ENCODE results near the gene ABCA13.

The ABCA13 gene

GRCh38 chr7:48381571-48381970, 210.3 kb downstream of the ABCA13 start:
- Histone ChIP-seq H3K9ac (no peak overlapping the region), H3K27ac (no peak overlapping the region), H3K27me3 (no peaks in the 10 kb centered on the region), H3K4me1 (no peaks in the 10 kb centered on the region), H3K4me3 (no peak overlapping the region), H4K20me1 (no peaks in the 10 kb centered on the region), H3K36me3 (no peaks in the 10 kb centered on the region), H3K9me3 (no peaks in the 10 kb centered on the region), H3K4me2 (no peak overlapping the region)
- TF ChIP-seq Cebpa-rat (IDR thresholded peaks at IDR 0.05) = no peak

- H3K9me3 ChIP-seq = no peaks in the 10 kb centered on the region
- TF ChIP-seq Cebpa-rat (IDR thresholded peaks at IDR 0.05) = no peak
- no peaks in the 10 kb centered on the region for H3K27me3 ChIP-seq
- H3K4me2 ChIP-seq = no peak overlapping the region
- H4K20me1 ChIP-seq = no peaks in the 10 kb centered on the region
- no peaks in the 10 kb centered on the region for H3K36me3 ChIP-seq
- H3K4me3 ChIP-seq = no peak overlapping the region
- H3K9ac ChIP-seq = no peak overlapping the region
- no peak overlapping the region for H3K27ac ChIP-seq
- H3K4me1 ChIP-seq = no peaks in the 10 kb centered on the region
Measured at GRCh38 chr7:48384180-48384752, 213.0 kb downstream of the ABCA13 start.

GRCh38 chr7:48387932-48388331, 216.7 kb downstream of the ABCA13 start:
- Histone ChIP-seq H3K27me3 (no peaks in the 10 kb centered on the region), H3K27ac (no peak overlapping the region)

GRCh38 chr7:48388911-48389310, 217.7 kb downstream of the ABCA13 start:
- Histone ChIP-seq H3K4me2 (no peak overlapping the region), H3K4me3 (no peak overlapping the region), H3K9ac (no peak overlapping the region), H3K36me3 (no peaks in the 10 kb centered on the region), H3K27me3 (no peaks in the 10 kb centered on the region), H4K20me1 (no peaks in the 10 kb centered on the region), H3K4me1 (peaks cover 31% of the 10 kb centered on the region), H3K27ac (no peak overlapping the region), H3K9me3 (no peaks in the 10 kb centered on the region)
- TF ChIP-seq Cebpa-rat (IDR thresholded peaks at IDR 0.05) = no peak

More at GRCh38 chr7:48387932-48388331, 216.7 kb downstream of the ABCA13 start:
- no peaks in the 10 kb centered on the region for H4K20me1 ChIP-seq
- H3K9ac ChIP-seq = no peak overlapping the region
- peaks cover 31% of the 10 kb centered on the region for H3K4me1 ChIP-seq
- H3K4me2 ChIP-seq = no peak overlapping the region
- H3K36me3 ChIP-seq = no peaks in the 10 kb centered on the region
- TF ChIP-seq Cebpa-rat (IDR thresholded peaks at IDR 0.05) = no peak
- H3K9me3 ChIP-seq = no peaks in the 10 kb centered on the region
- no peak overlapping the region for H3K4me3 ChIP-seq

GRCh38 chr7:48389977-48390376, 218.7 kb downstream of the ABCA13 start:
- Histone ChIP-seq H3K4me2 (peak overlapping the region; percentile 66), H4K20me1 (no peaks in the 10 kb centered on the region), H3K4me3 (no peak overlapping the region), H3K27me3 (no peaks in the 10 kb centered on the region), H3K27ac (0 out of 2 replicates have a peak overlapping the region, but pooled peaks have one; percentile 80), H3K4me1 (peaks cover 31% of the 10 kb centered on the region), H3K36me3 (no peaks in the 10 kb centered on the region), H3K9me3 (no peaks in the 10 kb centered on the region), H3K9ac (no peak overlapping the region)
- no peak for TF ChIP-seq Cebpa-rat (IDR thresholded peaks at IDR 0.05)

- no peak for TF ChIP-seq Cebpa-rat (IDR thresholded peaks at IDR 0.05)
- peak overlapping the region; percentile 14; the same call in 1 of the 2 replicates for H3K4me3 ChIP-seq
- H3K27ac ChIP-seq = peak overlapping the region; percentile 80
Measured at GRCh38 chr7:48390388-48391327, 219.4 kb downstream of the ABCA13 start.

GRCh38 chr7:48398191-48398590, 226.9 kb downstream of the ABCA13 start:
- Histone ChIP-seq H3K27me3 (no peaks in the 10 kb centered on the region), H3K4me3 (no peak overlapping the region), H3K36me3 (no peaks in the 10 kb centered on the region), H3K4me1 (no peaks in the 10 kb centered on the region), H3K9ac (no peak overlapping the region), H4K20me1 (no peaks in the 10 kb centered on the region), H3K9me3 (no peaks in the 10 kb centered on the region), H3K4me2 (no peak overlapping the region), H3K27ac (no peak overlapping the region)
- no peak for TF ChIP-seq Cebpa-rat (IDR thresholded peaks at IDR 0.05)

More at GRCh38 chr7:48390388-48391327, 219.4 kb downstream of the ABCA13 start:
- no peaks in the 10 kb centered on the region for H4K20me1 ChIP-seq
- H3K4me1 ChIP-seq = peaks cover 31% of the 10 kb centered on the region
- H3K9ac ChIP-seq = no peak overlapping the region; the same call in 1 of the 2 replicates
- H3K36me3 ChIP-seq = no peaks in the 10 kb centered on the region
- H3K9me3 ChIP-seq = no peaks in the 10 kb centered on the region
- no peaks in the 10 kb centered on the region for H3K27me3 ChIP-seq
- peak overlapping the region; percentile 66 for H3K4me2 ChIP-seq

GRCh38 chr7:48402721-48403120, 231.5 kb downstream of the ABCA13 start:
- Histone ChIP-seq H4K20me1 (no peaks in the 10 kb centered on the region), H3K27ac (no peak overlapping the region), H3K9ac (no peak overlapping the region), H3K36me3 (no peaks in the 10 kb centered on the region), H3K4me1 (no peaks in the 10 kb centered on the region), H3K9me3 (no peaks in the 10 kb centered on the region), H3K4me2 (no peak overlapping the region), H3K4me3 (no peak overlapping the region), H3K27me3 (no peaks in the 10 kb centered on the region)
- no peak for TF ChIP-seq Cebpa-rat (IDR thresholded peaks at IDR 0.05)

- H3K9ac ChIP-seq = no peak overlapping the region
- H3K36me3 ChIP-seq = no peaks in the 10 kb centered on the region
- H3K9me3 ChIP-seq = no peaks in the 10 kb centered on the region
- no peaks in the 10 kb centered on the region for H4K20me1 ChIP-seq
- no peak overlapping the region for H3K4me3 ChIP-seq
- no peaks in the 10 kb centered on the region for H3K27me3 ChIP-seq
- no peaks in the 10 kb centered on the region for H3K4me1 ChIP-seq
- H3K27ac ChIP-seq = no peak overlapping the region
- no peak overlapping the region for H3K4me2 ChIP-seq
- TF ChIP-seq Cebpa-rat (IDR thresholded peaks at IDR 0.05) = no peak
Measured at GRCh38 chr7:48408731-48409130, 237.5 kb downstream of the ABCA13 start.

GRCh38 chr7:48411619-48412018, 240.4 kb downstream of the ABCA13 start:
- no peak overlapping the region for H3K4me2 ChIP-seq
- no peaks in the 10 kb centered on the region for H3K27me3 ChIP-seq
- no peak overlapping the region for H3K27ac ChIP-seq
- no peaks in the 10 kb centered on the region for H3K9me3 ChIP-seq
- no peaks in the 10 kb centered on the region for H3K4me1 ChIP-seq
- H3K4me3 ChIP-seq = no peak overlapping the region
- no peaks in the 10 kb centered on the region for H3K36me3 ChIP-seq
- H3K9ac ChIP-seq = no peak overlapping the region
- no peak for TF ChIP-seq Cebpa-rat (IDR thresholded peaks at IDR 0.05)
- no peaks in the 10 kb centered on the region for H4K20me1 ChIP-seq
